ENCODE data around the gene DBH.

Gene DBH

DNA sequence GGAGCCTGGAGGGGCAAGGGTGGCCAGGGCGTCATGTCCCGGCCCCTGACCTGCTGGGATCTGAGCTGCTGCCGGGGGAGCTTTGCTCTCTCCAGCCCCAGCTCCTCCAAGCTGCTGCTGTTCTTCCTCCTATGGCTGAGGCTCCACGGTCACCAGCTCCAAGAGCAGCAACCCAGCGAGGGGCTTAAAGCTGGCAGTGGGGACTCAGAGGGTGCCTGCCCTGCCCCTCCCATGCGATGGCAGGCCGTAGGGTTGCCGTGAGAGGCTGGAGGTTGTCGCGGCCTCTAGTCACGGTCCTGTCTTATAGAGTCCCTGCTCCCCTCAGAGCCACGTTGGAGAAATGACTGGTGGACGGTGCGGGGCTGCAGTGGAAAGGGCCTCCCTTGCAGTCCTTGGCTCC lies 19.5 kb downstream of the DBH start:
- no peaks in the 10 kb centered on the region for H3K9me3 Mint-ChIP-seq
- H3K4me3 Mint-ChIP-seq = no peak overlapping the region
- H3K27ac Mint-ChIP-seq = no peak overlapping the region
- peaks cover 9% of the 10 kb centered on the region for H3K4me1 Mint-ChIP-seq (ENCODE audit: low read depth)
- no peaks in the 10 kb centered on the region for H3K36me3 Mint-ChIP-seq (ENCODE audit: low read depth)
- H3K27me3 Mint-ChIP-seq = peaks cover 47% of the 10 kb centered on the region

DNA sequence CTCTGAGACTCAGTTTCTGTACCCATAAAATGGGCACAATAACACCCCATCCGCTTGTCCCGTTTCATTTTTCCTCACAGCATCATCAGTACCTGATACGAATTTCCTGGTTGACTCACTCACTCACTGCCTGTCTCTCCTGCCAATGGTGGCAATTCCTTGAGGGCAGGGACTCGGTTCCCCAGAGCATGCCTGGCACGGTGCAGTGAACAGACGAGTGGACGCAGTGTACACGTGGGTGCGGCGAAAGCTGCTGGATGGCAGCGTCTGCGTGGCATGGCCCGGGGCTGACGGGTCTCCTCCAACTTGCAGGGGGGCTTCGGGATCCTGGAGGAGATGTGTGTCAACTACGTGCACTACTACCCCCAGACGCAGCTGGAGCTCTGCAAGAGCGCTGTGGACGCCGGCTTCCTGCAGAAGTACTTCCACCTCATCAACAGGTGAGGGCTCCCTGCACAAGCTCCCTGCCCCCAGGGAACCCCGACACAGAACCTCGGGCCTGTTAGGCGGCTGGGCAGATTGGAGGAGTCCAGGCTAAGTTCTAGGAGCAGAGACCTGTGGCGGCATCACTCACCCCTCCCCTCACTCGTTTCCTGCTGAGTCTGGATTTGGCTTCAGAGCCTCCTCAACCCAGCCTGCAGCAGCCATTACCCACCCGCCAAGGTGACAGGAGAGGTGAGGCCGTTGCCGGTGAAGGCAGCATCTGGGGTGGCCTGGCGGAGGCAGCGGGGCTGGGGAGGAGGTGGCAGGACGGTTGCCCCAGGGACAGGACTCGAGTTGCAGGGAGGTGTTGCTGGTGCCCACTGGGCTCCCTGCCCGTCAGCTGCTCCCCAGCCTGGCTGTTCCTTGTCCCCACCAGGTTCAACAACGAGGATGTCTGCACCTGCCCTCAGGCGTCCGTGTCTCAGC lies 20.3 kb downstream of the DBH start:
- no peak overlapping the region for H3K4me3 Mint-ChIP-seq
- H3K9me3 Mint-ChIP-seq = no peaks in the 10 kb centered on the region
- H3K27me3 Mint-ChIP-seq = peaks cover 47% of the 10 kb centered on the region
- no peak overlapping the region for H3K27ac Mint-ChIP-seq
- H3K36me3 Mint-ChIP-seq (ENCODE audit: low read depth) = no peaks in the 10 kb centered on the region
- peaks cover 9% of the 10 kb centered on the region for H3K4me1 Mint-ChIP-seq (ENCODE audit: low read depth)

DNA sequence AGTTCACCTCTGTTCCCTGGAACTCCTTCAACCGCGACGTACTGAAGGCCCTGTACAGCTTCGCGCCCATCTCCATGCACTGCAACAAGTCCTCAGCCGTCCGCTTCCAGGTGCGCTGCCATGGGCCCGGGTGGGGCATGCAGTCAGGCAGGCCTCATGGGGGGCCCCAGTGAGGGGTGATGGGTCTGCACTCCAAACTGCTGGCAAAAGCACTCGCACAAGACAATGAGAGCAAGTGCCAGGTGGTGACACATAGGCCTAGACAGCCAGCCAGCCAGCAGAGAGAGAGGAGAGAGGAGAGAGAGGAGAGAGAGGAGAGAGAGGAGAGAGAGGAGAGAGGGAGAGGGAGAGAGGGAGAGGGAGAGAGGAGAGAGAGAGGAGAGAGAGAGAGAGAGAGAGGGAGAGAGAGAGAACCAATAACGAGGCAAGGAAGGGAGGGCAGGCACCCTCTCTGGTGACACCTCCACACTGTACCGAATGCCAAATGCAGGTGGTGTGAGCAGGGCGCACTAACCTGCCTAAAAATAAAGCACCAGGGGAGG lies 21.0 kb downstream of the DBH start:
- H3K27me3 Mint-ChIP-seq = peaks cover 47% of the 10 kb centered on the region
- H3K36me3 Mint-ChIP-seq (ENCODE audit: low read depth) = no peaks in the 10 kb centered on the region

DNA sequence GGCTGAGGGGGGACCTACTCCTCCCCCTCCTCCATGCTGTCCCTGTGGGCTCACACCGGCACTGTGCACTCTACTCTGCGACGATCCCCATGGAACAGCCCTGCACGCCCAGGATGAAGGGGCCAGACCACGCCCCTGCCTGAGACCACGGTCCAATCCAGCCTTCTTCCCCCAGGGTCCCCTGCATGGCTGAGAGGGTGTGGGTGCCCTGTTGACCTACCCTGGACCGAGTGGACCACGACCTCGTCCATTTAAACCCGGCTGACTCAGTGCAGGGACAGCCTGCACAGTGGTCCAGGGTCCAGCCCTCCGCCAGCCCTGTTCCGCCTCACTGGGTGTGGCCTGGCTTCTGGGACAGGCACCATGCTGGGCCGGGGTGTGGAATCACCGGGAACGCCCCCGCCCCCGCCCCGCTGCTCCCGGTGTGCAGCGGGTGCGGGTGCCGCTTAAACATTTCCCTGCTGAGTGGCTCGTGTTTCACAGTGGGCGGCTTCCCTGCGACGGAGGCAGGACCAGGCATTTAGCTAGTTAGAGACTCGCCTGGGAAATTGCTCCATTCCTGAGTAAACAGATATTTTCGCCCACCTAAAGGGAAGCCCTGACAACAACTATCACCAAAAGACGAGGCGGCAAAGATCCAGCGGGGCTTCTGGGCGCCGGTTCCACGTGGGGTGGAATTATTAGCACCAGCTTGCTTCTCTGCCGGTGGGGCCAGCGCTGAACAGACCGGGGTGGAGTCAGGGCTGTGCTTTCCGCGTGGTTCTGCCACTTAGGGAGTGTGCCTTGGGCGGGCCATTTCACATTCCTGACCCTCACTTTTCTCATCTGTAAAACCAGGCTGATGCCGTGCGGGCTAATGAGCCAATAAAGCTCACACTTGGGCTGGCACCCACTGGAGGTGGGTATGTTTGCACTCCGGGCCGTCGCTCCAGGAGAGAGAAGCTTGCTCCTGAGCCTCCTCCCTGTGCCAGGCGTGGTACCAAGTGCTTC lies 22.6 kb downstream of the DBH start:
- Mint-ChIP-seq H3K27me3 (peaks cover 47% of the 10 kb centered on the region), H3K36me3 (ENCODE audit: low read depth) (no peaks in the 10 kb centered on the region), H3K27ac (no peak overlapping the region), H3K4me3 (no peak overlapping the region), H3K9me3 (no peaks in the 10 kb centered on the region), H3K4me1 (ENCODE audit: low read depth) (peaks cover 9% of the 10 kb centered on the region)

More for the DNA sequence above, 21.0 kb downstream of the DBH start:
- Mint-ChIP-seq H3K4me1 (ENCODE audit: low read depth) (peaks cover 9% of the 10 kb centered on the region), H3K4me3 (no peak overlapping the region), H3K9me3 (no peaks in the 10 kb centered on the region), H3K27ac (no peak overlapping the region)

DNA sequence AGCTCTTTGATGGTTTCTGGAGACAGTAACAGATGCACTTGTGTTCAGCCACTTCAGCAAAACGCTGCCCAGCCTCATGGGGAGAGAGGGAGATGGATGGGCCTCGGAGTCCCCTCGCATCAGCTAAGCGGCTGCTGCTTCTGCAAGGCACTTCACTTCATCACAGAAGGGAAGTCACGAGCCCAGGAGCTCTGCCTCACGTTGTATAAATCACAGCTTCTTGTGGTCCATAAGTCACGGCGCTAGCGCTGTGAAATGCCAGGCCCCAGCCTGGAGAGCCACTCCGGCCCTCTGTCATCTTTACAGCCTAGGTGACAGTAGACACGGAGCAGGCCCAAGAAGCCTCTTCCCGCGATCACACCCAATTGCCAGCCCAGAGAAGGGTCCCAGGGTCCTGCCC lies 23.4 kb downstream of the DBH start:
- Mint-ChIP-seq H3K36me3 (ENCODE audit: low read depth) (no peaks in the 10 kb centered on the region), H3K4me1 (ENCODE audit: low read depth) (peaks cover 9% of the 10 kb centered on the region), H3K4me3 (no peak overlapping the region), H3K9me3 (no peaks in the 10 kb centered on the region), H3K27me3 (peaks cover 47% of the 10 kb centered on the region), H3K27ac (no peak overlapping the region)

DNA sequence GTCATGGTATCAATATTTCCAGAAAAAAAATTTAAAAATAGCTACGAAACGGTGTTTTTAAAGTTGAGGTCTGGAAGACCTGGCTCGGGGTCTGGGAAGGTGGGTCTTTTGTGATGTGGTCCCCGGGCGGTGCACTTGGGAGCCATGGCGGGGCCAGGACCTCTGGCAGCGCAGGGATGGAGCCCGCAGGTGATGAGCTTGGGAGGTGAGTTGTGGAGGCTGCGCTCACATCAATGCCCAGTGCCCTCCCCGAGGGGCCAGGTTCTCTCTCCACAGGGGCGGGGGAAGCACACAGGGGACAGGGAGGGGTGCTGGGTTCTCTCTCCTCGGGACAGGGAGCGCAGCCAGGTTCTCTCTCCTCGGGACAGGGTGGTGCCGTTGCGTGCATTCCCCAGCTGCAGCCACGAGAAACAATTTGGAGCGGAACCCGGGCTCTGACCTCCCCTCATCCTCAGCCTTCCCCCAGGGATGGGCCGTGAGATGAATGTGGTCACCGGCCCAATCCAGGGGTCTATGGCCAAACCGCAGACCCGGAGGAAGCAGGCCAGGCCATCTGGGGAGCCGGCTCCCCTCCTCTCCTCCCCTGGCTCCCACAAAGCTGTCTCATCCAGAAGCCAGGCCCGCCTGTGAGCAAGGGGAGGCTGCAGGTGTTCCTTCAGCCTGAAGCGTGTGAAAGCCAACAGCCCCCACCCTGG lies 25.8 kb downstream of the DBH start:
- H3K36me3 Mint-ChIP-seq (ENCODE audit: low read depth) = no peaks in the 10 kb centered on the region
- H3K4me3 Mint-ChIP-seq = no peak overlapping the region
- no peaks in the 10 kb centered on the region for H3K9me3 Mint-ChIP-seq
- H3K27ac Mint-ChIP-seq = no peak overlapping the region
- H3K27me3 Mint-ChIP-seq = peaks cover 26% of the 10 kb centered on the region
- H3K4me1 Mint-ChIP-seq (ENCODE audit: low read depth) = peaks cover 9% of the 10 kb centered on the region

DNA sequence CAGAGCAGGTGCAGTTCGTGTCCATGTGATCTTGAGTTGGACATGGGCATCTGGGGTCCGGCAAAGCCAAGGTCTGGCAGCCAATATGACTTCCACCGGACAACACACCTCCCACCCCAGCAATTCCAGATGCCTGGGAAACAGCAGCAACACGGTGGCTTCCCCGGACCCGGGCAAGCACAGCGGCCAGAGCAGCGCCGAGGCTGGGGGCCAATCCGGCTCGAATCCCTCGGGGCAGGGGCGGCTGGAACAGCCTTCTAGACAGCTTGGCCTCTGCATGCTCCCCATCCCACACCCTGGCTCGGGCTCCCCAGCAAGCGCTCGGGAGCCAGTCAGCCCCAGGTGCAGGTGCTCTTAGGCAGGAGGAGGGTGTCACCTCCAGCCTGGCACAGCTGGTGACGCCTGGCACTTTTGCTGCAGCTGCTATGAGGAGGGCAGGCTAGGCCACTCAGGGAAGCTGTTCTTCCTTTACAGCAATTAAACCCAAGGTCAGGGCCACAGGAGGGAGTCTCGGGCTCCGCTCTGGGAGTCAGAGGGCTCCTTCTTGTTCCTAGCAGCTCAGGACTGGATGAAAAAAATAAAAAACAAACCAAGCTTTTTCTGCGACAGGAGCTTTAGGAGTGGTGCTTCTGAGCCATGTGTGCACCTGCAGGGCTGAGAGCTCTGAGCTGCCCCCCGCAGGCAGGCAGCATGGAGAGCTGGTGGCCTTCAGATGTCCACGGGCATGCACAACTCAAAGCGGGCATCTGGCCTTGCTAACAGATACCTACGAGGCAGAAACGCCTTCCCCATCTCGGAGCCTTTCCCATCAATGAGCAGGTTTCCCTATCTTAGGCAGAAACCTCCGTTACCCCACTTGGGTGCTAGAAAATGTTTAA lies 28.2 kb downstream of the DBH start:
- Mint-ChIP-seq H3K27me3 (peaks cover 4% of the 10 kb centered on the region), H3K9me3 (no peaks in the 10 kb centered on the region), H3K4me1 (ENCODE audit: low read depth) (no peaks in the 10 kb centered on the region), H3K36me3 (ENCODE audit: low read depth) (no peaks in the 10 kb centered on the region), H3K27ac (no peak overlapping the region), H3K4me3 (no peak overlapping the region)

DNA sequence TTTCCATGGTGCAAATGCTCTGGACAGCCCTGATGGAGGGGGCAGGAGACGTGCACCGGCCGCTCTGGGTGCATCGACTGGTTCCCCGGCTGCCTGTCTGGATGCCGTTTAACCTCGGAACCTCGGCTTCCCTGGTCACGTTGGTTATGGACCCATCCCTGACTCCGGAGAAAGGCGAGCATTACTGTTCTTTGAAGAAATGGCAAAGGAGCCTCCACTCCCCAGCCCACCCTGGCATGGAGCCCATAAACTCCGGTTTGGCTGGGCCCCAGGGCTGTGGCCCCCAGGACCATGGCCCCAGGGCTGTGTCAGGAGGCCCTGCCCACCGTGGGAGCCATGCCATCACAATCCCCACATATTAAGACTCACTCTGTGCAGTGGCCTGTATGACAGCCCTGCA lies 28.9 kb downstream of the DBH start:
- no peaks in the 10 kb centered on the region for H3K4me1 Mint-ChIP-seq (ENCODE audit: low read depth)

DNA sequence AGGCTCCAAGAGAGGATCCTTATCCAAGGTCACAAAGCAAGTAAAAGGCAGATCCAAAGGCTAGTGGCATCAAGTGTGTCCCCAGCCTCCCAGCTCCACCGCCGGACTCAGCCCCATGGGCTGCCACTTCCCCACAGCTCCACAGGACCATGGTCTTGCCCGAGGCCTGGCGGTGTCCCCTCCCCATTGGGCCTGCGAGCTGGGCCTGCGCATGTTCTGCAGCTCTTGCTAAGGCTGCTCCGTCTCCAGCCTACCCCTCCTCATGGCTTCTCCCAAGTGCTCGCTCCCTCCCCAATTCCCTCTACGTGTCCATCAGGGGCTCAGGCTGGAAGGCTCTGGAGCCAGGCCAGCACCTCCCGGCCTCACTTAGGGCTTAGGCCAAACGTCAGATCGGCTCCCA lies 29.4 kb downstream of the DBH start:
- no peaks in the 10 kb centered on the region for H3K9me3 Mint-ChIP-seq
- no peak overlapping the region for H3K27ac Mint-ChIP-seq
- H3K36me3 Mint-ChIP-seq (ENCODE audit: low read depth) = no peaks in the 10 kb centered on the region
- no peaks in the 10 kb centered on the region for H3K4me1 Mint-ChIP-seq (ENCODE audit: low read depth)
- no peak overlapping the region for H3K4me3 Mint-ChIP-seq
- H3K27me3 Mint-ChIP-seq = no peaks in the 10 kb centered on the region

More for the DNA sequence above, 28.9 kb downstream of the DBH start:
- Mint-ChIP-seq H3K9me3 (no peaks in the 10 kb centered on the region), H3K27ac (no peak overlapping the region), H3K27me3 (peaks cover 1% of the 10 kb centered on the region), H3K36me3 (ENCODE audit: low read depth) (no peaks in the 10 kb centered on the region), H3K4me3 (no peak overlapping the region)

DNA sequence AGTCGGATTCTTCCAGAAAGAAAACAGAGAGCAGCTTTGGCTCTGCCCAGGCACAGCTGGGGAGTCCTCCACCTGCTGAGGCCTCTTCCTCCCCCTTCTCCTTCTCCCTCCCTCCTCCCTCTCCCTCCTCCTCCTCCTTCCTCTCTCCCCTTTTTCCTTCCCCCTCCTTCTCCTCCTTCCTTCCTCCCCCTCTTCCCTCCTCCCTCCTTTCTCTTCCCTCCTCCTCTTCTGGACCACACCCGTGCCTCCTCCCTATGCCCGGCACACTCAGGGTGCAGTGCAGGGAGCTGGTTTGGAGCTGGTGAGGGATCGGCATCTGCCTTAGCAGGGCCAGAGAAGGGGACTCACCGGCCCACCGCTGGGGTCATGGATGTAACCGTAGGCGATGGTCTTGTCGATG lies 30.2 kb downstream of the DBH start:
- Mint-ChIP-seq H3K36me3 (ENCODE audit: low read depth) (no peaks in the 10 kb centered on the region), H3K27ac (no peak overlapping the region), H3K9me3 (no peaks in the 10 kb centered on the region), H3K4me3 (no peak overlapping the region), H3K27me3 (no peaks in the 10 kb centered on the region), H3K4me1 (ENCODE audit: low read depth) (no peaks in the 10 kb centered on the region)

DNA sequence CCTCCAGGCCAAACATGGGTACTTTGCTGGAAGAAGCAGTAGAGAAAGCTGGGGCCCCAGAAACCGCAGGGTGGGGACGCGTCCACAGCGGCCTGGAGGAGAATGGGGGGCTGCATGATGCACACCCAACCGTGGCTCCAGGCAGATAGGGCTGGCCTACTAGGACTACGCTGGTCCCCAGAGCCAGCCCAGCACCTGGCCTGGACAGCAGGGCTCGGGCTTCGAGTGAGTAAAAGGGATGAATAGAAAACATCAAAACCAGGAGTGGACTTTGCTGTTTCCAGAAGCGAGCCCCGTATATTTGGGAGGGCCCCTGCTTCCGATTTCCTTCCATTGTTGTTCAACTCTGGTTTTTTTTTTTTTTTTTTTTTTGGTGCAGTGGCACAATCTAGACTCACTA lies 30.7 kb downstream of the DBH start:
- H3K4me3 Mint-ChIP-seq = no peak overlapping the region
- H3K4me1 Mint-ChIP-seq (ENCODE audit: low read depth) = no peaks in the 10 kb centered on the region
- no peaks in the 10 kb centered on the region for H3K27me3 Mint-ChIP-seq
- H3K27ac Mint-ChIP-seq = no peak overlapping the region
- H3K36me3 Mint-ChIP-seq (ENCODE audit: low read depth) = no peaks in the 10 kb centered on the region
- H3K9me3 Mint-ChIP-seq = no peaks in the 10 kb centered on the region

DNA sequence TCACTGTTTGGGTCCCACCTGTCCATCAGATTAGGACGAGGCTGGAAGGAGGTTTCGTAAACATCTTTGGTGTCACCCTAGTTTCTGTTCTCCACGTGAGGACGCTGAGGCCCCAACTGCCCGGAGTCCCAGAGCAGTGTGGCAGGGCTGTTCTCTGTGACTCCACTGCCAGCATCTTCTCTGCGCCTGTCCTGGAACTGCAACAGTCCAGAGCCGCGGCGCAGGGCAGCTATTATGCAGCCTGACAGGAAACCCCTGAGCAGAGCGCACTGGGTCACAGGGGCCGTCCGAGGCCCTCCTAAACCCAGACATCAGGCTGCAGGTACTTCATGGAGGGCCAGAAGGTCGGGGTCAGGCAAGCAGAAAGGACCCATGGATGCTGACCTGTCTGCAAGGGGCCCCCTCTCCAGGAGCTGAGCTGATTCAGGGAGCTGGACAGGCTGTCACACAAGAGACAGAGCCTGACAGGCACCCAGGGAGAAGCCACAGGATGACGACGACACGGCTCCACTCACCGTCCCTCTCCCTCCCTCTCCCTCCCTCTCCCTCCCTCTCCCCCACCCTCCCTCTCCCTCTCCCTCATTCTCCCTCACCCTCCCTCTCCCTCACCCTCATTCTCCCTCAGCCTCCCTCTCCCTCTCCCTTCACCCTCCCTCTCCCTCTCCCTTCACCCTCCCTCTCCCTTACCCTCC lies 31.7 kb downstream of the DBH start:
- no peaks in the 10 kb centered on the region for H3K36me3 Mint-ChIP-seq (ENCODE audit: low read depth)
- H3K4me1 Mint-ChIP-seq (ENCODE audit: low read depth) = no peaks in the 10 kb centered on the region
- H3K27ac Mint-ChIP-seq = no peak overlapping the region
- no peaks in the 10 kb centered on the region for H3K27me3 Mint-ChIP-seq
- H3K4me3 Mint-ChIP-seq = no peak overlapping the region
- H3K9me3 Mint-ChIP-seq = no peaks in the 10 kb centered on the region

DNA sequence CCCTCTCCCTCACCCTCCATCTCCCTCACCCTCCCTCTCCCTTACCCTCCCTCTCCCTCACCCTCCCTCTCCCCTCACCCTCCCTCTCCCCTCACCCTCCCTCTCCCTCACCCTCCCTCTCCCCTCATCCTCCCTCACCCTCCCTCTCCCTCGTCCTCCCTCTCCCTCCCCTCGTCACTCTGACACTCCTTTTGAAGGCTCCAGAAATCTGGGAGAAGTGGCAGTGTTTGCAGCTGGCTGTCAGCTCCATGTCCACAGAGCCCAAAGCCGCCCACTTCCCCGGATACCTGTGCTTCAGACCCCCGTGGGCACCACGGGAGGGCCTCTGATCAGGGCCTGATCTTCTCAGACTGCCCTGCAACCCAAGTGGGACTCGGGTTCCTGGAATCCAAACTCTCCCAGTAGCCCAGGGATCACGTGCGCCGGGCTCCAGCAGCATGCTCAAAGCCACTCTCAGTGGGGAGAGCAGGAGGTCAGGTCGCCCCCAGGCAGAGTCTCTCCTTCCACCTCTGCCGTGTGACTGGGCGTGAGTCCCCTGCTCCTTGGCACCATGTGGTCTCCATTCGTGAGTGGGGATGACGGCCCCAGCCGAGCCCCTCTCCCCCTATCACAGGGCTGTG lies 33.1 kb downstream of the DBH start:
- Mint-ChIP-seq H3K27ac (no peak overlapping the region), H3K9me3 (no peaks in the 10 kb centered on the region), H3K27me3 (no peaks in the 10 kb centered on the region), H3K36me3 (ENCODE audit: low read depth) (no peaks in the 10 kb centered on the region), H3K4me3 (no peak overlapping the region), H3K4me1 (ENCODE audit: low read depth) (no peaks in the 10 kb centered on the region)
